ENCODE measurements around the gene LDLRAD4.

DNA sequence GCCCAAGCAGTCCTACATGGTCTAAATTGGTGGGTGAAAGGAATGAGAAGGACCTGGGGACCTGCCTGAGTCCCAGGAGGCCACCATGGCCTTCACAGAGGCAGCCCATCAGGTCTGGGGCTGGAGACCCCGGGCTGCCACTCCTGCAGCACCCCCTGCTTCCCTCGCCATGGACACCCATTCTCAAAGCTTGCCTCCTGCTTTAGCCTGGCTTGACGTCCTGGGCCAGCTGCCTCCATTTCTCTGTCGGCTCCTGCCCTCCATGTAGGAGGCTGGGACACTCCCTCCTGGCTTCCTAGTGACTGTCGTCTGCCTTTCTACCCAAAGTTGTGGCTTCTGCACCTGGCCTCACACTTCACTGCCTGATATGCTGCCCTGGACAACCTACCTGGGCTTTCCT, 309.2 kb downstream of the LDLRAD4 start:
- TF ChIP-seq, protein P1, sequence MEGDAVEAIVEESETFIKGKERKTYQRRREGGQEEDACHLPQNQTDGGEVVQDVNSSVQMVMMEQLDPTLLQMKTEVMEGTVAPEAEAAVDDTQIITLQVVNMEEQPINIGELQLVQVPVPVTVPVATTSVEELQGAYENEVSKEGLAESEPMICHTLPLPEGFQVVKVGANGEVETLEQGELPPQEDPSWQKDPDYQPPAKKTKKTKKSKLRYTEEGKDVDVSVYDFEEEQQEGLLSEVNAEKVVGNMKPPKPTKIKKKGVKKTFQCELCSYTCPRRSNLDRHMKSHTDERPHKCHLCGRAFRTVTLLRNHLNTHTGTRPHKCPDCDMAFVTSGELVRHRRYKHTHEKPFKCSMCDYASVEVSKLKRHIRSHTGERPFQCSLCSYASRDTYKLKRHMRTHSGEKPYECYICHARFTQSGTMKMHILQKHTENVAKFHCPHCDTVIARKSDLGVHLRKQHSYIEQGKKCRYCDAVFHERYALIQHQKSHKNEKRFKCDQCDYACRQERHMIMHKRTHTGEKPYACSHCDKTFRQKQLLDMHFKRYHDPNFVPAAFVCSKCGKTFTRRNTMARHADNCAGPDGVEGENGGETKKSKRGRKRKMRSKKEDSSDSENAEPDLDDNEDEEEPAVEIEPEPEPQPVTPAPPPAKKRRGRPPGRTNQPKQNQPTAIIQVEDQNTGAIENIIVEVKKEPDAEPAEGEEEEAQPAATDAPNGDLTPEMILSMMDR (conservative IDR thresholded peaks at IDR 0.05) = no peak
- TF ChIP-seq ZFX (IDR thresholded peaks at IDR 0.05) = no peak
